RWPE1 (cell line): ENCODE results near the gene SRPK3.
A peak's percentile ranks its signal among the peaks of the same experiment; 100 is the strongest.

Experiments used
- CTCF ChIA-PET: fragments of 350-600 bp; sonication (Branson Sonifier 250); formaldehyde crosslinking; extraction: SDS; loops from one replicate; lab custom pipeline; 2021; lab: Yijun Ruan, JAX
- POLR2A ChIA-PET: fragments of 400-600 bp; formaldehyde crosslinking; extraction: SDS; loops from one replicate; lab custom pipeline; 2020; ENCODE audit warnings: antibody characterized with exemption; ENCODE audit not compliant: low non-redundant PET; lab: Yijun Ruan, JAX
- DNase-seq: peaks from one replicate; pipeline ENCODE4 v3.0.0; 2012; ENCODE audit warnings: low spot score
- H3K27ac ChIP-seq: fragments of 450-650 bp; 2 replicates; pipeline ENCODE4 v1.5.1; 2017
- CTCF ChIP-seq: fragments of 450-650 bp; conservative IDR thresholded peaks from 2 replicates; pipeline ENCODE4 v1.5.1; 2017; ENCODE audit warnings: low read depth, mild to moderate bottlenecking

Gene SRPK3

GRCh38 chrX:153784325-153784967 is 3.6 kb downstream of the SRPK3 start:
- no peak overlapping the region for H3K27ac ChIP-seq
- ChIA-PET CTCF (no interaction called here), POLR2A (interaction anchor here (0.7 kb wide), 1 partner anchor 8 kb away, joined by 5 read pairs; no protein-coding TSS in a partner anchor)
- TF ChIP-seq CTCF, result no peak
- DNase-seq, result no peak

DNA sequence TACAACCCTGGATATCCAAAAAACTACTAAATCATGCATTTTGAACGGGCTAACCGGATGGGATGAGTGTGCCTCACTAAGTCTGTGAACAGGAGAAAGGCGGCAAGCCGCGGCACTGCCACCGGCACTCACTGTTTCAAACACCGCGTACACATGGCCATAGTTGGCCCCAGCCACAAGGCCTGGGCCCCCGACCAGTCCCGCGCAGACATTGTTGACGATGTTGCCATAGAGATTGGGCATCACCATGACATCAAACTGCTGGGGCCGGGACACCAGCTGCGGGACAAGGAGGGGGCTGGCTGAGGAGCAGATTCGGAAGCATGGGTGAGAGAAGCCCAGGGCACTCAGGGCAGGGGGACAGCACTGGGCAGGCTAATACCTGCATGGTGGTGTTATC is 5.8 kb downstream of the SRPK3 start:
- TF ChIP-seq CTCF, result no peak
- DNase-seq, result no peak
- no peak overlapping the region for H3K27ac ChIP-seq
- ChIA-PET CTCF (no interaction called here), POLR2A (no interaction called here)

DNA sequence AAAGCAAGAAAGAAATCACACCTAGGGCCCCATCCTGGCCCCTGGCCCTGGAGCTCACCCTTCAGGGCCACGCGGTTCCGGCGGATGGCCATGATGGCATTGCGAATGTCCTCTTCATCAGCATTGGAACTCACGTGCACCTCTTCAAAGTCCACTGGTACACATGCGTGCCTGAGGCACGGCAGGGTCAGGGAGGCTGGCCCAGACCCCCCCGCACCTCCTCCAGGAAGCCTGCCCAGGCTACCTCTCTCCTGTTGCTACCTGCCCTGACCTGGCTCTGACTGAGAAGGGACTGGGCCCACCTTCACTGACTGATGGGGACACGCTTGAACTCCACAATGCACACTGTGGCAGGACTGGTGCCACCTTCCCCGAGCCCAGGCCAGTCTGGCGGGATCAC is 8.8 kb downstream of the SRPK3 start:
- POLR2A ChIA-PET, result no interaction called here
- no peak overlapping the region for H3K27ac ChIP-seq
- no peak for TF ChIP-seq CTCF
- no peak for DNase-seq
- CTCF ChIA-PET, result no interaction called here

- no peak for DNase-seq
- H3K27ac ChIP-seq, result peak overlapping the region; percentile 14; the same call in 1 of the 2 replicates
- POLR2A ChIA-PET, result no interaction called here
- TF ChIP-seq CTCF, result no peak
- CTCF ChIA-PET, result no interaction called here
Measured at GRCh38 chrX:153791104-153791852, 10.4 kb downstream of the SRPK3 start.

DNA sequence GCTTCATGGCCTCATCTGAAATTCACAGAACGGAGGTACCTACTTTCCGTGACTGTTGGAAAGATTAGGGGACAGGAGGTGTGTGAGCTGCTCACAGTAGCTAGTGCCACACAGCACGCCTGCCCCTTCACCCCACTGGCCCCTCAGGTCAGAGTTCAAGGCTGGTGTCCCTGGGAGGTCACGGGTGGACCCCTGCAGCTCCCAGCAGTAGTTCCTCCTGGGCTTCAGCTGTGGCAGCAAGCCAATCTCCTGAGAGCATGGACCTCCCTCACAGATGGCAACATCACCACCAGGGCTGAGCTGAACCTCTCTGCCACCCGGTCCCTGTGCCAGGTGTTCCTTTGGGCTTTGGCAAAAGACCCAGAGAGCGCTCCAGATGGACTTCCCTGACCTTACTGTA is 11.5 kb downstream of the SRPK3 start:
- no peak for TF ChIP-seq CTCF
- peak overlapping the region; percentile 90 for H3K27ac ChIP-seq
- ChIA-PET POLR2A (no interaction called here), CTCF (interaction anchor here (0.6 kb wide), 1 partner anchor 100 kb away, joined by 3 read pairs; no protein-coding TSS in a partner anchor)
- DNase-seq, result no peak

DNA sequence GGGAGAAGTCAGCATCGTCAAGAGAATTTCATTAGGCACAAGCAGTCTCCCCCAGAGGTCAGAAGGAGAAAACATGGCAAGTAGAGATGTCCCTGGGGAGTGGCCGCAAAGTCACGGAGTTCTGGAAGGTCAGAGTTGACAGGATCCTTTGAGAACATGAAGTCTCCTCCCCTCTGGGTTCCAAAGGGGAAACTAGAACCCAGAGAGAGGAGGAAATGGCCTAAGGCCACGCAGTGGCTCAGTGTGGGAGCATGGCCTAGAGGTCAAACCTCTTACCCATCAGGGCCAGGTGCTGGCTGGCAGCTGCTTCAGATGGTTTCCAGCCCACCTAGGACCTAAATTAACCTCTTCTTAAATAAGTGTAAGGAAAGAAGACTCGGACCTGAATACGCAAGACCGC is 12.4 kb downstream of the SRPK3 start:
- CTCF ChIA-PET, result no interaction called here
- no peak for DNase-seq
- peak overlapping the region; percentile 90 for H3K27ac ChIP-seq
- no peak for TF ChIP-seq CTCF
- POLR2A ChIA-PET, result no interaction called here
